HG02623 (cell line): Measurements from ENCODE around the gene PDE6D.
A peak's percentile ranks its signal among the peaks of the same experiment; 100 is the strongest.

Experiments
- ATAC-seq: cut with Tn5 transposase; IDR thresholded peaks from one replicate; pipeline ENCODE4 v1.9.1; 2021; ENCODE audit warnings: moderate library complexity; ENCODE audit not compliant: unreplicated experiment

PDE6D gene

GRCh38 chr2:231708773-231709635 is 72.1 kb downstream of the PDE6D start:
- ATAC-seq: no peak

GRCh38 chr2:231707927-231708772 is 72.9 kb downstream of the PDE6D start, which contains the start of gene PTMA:
Gene PTMA (plus strand): TSS chr2:231708525. CDS start chr2:231708707, 182 bp downstream.
- peak; percentile 50 for ATAC-seq

- ATAC-seq: no peak
Observed at GRCh38 chr2:231707625-231707926, 73.5 kb downstream of the PDE6D start.

- peak; percentile 36 for ATAC-seq
Observed at GRCh38 chr2:231706731-231707624, 74.1 kb downstream of the PDE6D start.

GRCh38 chr2:231704017-231704416 is 77.1 kb downstream of the PDE6D start:
- ATAC-seq: no peak

GRCh38 chr2:231701456-231702373 is 79.4 kb downstream of the PDE6D start:
- ATAC-seq: no peak

GRCh38 chr2:231699006-231699405 is 82.1 kb downstream of the PDE6D start:
- ATAC-seq: no peak

- no peak for ATAC-seq
Observed at GRCh38 chr2:231696004-231696367, 85.1 kb downstream of the PDE6D start.

- no peak for ATAC-seq
Observed at GRCh38 chr2:231693956-231694355, 87.1 kb downstream of the PDE6D start.

GRCh38 chr2:231692847-231693246 is 88.2 kb downstream of the PDE6D start:
- ATAC-seq: no peak

- ATAC-seq: no peak
Observed at GRCh38 chr2:231691251-231691772, 89.8 kb downstream of the PDE6D start.

- no peak for ATAC-seq
Observed at GRCh38 chr2:231689124-231689893, 91.8 kb downstream of the PDE6D start.

- no peak for ATAC-seq
Observed at GRCh38 chr2:231688719-231689118, 92.4 kb downstream of the PDE6D start.

GRCh38 chr2:231687961-231688360 is 93.1 kb downstream of the PDE6D start:
- ATAC-seq: no peak

- ATAC-seq: peak; percentile 66
Observed at GRCh38 chr2:231687133-231687852, 93.8 kb downstream of the PDE6D start.

GRCh38 chr2:231686192-231687100 is 94.6 kb downstream of the PDE6D start:
- ATAC-seq: no peak
